Mucosa of stomach (tissue), 1 donor: Measurements from ENCODE around the gene CASP7.
"Not testable (repeated sequence)": the region's sequence is repeated elsewhere in the genome, so short reads cannot be mapped to it uniquely, and the experiment has no call there.

ENCODE experiments used
- H3K27me3 ChIP-seq: one replicate; pipeline ENCODE4 v1.7.0; 2013; ENCODE audit warnings: mild to moderate bottlenecking, low read length; ENCODE audit not compliant: control insufficient read depth, insufficient read depth
- H3K36me3 ChIP-seq: one replicate; pipeline ENCODE4 v1.7.0; 2013; ENCODE audit warnings: low read length; ENCODE audit not compliant: control insufficient read depth, insufficient read depth
- H3K4me1 ChIP-seq: one replicate; pipeline ENCODE4 v1.7.0; 2013; ENCODE audit warnings: mild to moderate bottlenecking, low read length; ENCODE audit not compliant: control insufficient read depth, insufficient read depth
- H3K4me3 ChIP-seq: one replicate; pipeline ENCODE4 v1.7.0; 2013; ENCODE audit warnings: low read length
- H3K9ac ChIP-seq: one replicate; pipeline ENCODE4 v1.7.0; 2013; ENCODE audit warnings: mild to moderate bottlenecking, low read length, moderate library complexity
- H3K9me3 ChIP-seq: one replicate; pipeline ENCODE4 v1.7.0; 2013; ENCODE audit warnings: mild to moderate bottlenecking, low read length, moderate library complexity; ENCODE audit not compliant: control insufficient read depth
- donor health status: Pancreatic carcinoma.

The CASP7 gene

GRCh38 chr10:113651021-113651420 lies 28.7 kb upstream of the CASP7 start:
- Histone ChIP-seq H3K36me3 (no peaks in the 10 kb centered on the region), H3K9me3 (no peaks in the 10 kb centered on the region), H3K4me3 (no peak overlapping the region), H3K4me1 (peaks cover 3% of the 10 kb centered on the region), H3K27me3 (no peaks in the 10 kb centered on the region), H3K9ac (no peak overlapping the region)

DNA sequence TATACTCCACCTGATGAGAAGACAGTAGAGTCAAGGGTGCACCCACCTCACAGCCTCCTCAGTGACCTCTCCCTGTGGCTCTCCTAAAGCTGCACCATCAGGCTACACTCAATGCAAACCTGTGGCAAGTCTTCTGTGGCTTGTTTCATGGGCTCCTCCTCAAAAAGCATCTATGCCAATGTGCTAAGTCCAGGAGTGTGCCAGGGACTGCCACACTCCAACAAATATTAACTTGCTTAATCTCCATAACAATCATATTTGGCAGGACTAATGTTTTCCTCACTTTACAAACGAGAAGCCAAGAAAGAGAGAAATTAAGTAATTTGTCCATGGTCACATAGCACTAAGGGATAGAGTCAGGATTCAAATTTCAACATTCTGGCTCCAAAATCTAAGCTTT lies 27.8 kb upstream of the CASP7 start:
- Histone ChIP-seq H3K4me3 (no peak overlapping the region), H3K4me1 (no peaks in the 10 kb centered on the region), H3K9me3 (no peaks in the 10 kb centered on the region), H3K27me3 (no peaks in the 10 kb centered on the region), H3K36me3 (no peaks in the 10 kb centered on the region), H3K9ac (no peak overlapping the region)

DNA sequence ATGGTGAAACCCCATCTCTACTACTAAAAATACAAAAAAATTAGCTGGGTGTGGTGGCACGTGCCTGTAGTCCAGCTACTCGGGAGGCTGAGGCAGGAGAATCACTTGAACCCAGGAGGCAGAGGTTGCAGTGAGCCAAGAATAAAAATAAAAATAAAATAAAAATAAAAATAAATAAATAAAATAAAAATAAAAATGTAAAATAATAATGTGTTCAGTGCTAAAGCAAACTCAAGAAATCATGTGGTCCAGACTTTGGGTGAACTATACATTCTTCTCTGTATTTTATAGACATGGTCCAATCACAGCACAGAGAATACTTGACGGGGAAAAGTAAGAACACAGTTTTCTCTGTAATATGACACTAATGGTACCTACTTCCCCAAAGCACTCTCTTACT lies 27.3 kb upstream of the CASP7 start:
- not testable (repeated sequence) for H3K36me3 ChIP-seq, H3K4me3 ChIP-seq, H3K27me3 ChIP-seq, H3K9me3 ChIP-seq, H3K4me1 ChIP-seq, H3K9ac ChIP-seq

GRCh38 chr10:113656896-113657295 lies 22.8 kb upstream of the CASP7 start:
- Histone ChIP-seq H3K9ac (no peak overlapping the region), H3K4me3 (no peak overlapping the region), H3K36me3 (no peaks in the 10 kb centered on the region), H3K9me3 (no peaks in the 10 kb centered on the region), H3K27me3 (no peaks in the 10 kb centered on the region), H3K4me1 (no peaks in the 10 kb centered on the region)

GRCh38 chr10:113657544-113657943 lies 22.2 kb upstream of the CASP7 start:
- H3K36me3 ChIP-seq, result no peaks in the 10 kb centered on the region
- H3K9ac ChIP-seq, result no peak overlapping the region
- H3K9me3 ChIP-seq, result no peaks in the 10 kb centered on the region
- H3K27me3 ChIP-seq, result no peaks in the 10 kb centered on the region
- H3K4me1 ChIP-seq, result no peaks in the 10 kb centered on the region
- H3K4me3 ChIP-seq, result no peak overlapping the region

DNA sequence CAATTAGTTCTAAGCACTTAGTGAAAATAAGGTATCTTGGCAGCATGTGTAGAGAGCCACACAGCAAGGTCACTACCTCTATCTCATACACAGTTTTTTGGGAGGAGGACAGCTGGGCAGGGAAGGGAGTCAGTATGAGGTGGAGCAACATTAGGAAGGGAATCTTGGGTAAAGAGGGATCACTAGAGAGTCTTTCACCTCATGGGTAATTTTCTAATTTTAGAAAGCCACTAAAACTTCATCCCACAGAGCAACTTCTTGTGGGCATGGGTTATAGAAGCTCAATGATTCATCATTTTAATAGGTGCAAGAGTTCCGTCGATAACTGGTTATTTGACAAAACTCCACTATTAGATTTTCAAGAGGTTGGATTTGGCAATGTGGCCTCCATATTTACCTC lies 18.4 kb upstream of the CASP7 start:
- H3K9me3 ChIP-seq, result no peaks in the 10 kb centered on the region
- H3K27me3 ChIP-seq, result no peaks in the 10 kb centered on the region
- no peak overlapping the region for H3K4me3 ChIP-seq
- no peaks in the 10 kb centered on the region for H3K36me3 ChIP-seq
- H3K9ac ChIP-seq, result no peak overlapping the region
- H3K4me1 ChIP-seq, result no peaks in the 10 kb centered on the region

DNA sequence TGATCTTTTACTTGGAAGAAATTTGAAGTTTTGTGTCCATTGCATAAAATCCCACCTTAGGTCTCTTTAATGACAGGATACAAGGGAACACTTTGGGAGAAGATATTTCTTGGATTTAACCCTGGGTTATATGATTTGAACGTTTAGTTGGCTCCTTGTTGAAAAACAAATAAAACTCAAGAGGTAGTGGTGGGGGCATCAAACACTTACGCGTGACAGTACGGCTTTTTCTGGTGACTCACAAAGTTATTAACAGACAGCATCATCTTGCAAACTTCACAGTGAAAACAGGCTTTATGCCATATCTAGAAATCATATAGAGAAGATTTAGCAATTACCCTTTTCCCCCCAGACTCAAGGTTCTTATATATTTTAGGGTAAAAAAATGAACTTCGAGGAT lies 16.6 kb upstream of the CASP7 start:
- no peaks in the 10 kb centered on the region for H3K36me3 ChIP-seq

DNA sequence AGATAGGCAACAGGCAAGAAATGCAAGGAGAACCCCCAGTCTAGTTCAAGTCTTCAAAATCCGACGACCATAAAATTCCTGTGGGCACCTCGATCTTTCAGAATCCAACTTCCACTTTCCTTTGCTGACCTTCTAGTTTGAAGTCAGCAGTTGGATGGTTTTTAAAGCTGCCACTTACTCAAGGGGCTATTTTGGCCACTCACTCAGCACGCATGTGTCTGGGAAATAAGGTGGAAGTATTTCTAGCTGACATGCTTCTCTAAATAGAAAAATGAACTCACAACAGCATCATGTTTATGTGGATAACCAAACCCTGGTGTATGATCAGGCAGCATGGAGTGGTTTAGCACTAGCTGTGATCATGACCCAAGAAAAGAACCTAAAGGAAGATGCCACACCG lies 15.8 kb upstream of the CASP7 start, which contains the start of gene NRAP:
Gene NRAP, minus strand, starts transcription at position 134 of the 400 bp plus-strand sequence. CDS start 159 bp downstream, outside the sequence.
- Histone ChIP-seq H3K9ac (no peak within 1 kb of the TSS), H3K4me3 (no peak within 1 kb of the TSS), H3K27me3 (no peaks in the 10 kb centered on the region), H3K36me3 (no peaks in the 10 kb centered on the region), H3K4me1 (no peaks in the 10 kb centered on the region), H3K9me3 (no peaks in the 10 kb centered on the region)

More for the DNA sequence above, 16.6 kb upstream of the CASP7 start:
- H3K9me3 ChIP-seq, result no peaks in the 10 kb centered on the region
- no peak overlapping the region for H3K9ac ChIP-seq
- H3K4me3 ChIP-seq, result no peak overlapping the region
- no peaks in the 10 kb centered on the region for H3K4me1 ChIP-seq
- H3K27me3 ChIP-seq, result no peaks in the 10 kb centered on the region

DNA sequence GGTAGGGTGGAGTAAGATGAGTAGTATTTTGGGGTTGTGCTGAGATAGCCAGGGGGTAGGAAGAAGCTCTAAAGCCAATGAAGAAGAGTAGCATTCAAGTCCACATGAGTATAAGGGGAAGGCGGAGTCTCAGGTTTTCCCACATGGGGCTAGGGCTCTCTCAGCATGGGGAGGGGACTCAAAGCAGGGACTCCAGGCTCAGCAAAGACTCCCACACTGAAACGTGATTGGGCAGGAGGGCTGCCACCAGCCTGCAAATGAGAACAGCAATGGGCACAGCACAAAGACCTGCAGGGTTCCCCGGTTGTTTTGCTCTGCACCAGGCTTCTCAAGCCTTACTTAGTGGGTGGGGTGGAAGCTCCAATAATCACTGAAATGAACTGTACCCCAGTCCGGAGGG lies 14.4 kb upstream of the CASP7 start:
- no peaks in the 10 kb centered on the region for H3K27me3 ChIP-seq
- H3K4me3 ChIP-seq, result no peak overlapping the region
- no peaks in the 10 kb centered on the region for H3K9me3 ChIP-seq
- H3K9ac ChIP-seq, result no peak overlapping the region
- H3K4me1 ChIP-seq, result no peaks in the 10 kb centered on the region
- no peaks in the 10 kb centered on the region for H3K36me3 ChIP-seq

DNA sequence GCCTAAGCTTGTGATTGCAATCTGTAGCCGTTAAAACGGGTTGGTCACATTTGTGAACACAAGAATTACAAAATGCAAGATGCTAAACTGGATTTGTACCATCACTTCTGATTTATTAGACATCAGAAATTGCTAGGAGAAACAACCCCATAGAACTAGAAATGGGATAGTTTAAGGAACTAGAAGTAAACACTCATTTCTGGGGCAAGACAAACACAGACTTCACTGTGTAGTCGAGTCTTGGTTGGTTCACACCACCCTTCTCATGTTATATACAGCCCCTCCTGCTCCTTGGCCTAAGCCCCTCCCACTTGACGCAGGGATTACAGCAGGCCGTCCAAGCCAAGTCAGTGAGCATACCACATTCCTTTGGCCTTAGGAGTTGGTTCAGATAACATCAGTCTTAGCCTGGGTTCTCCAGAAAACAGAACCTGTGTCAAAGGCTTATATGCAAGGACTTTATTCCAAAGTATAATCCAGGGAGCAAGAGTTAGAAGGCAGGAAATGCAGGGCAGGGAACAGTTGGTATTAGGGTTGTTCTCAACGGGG lies 13.8 kb upstream of the CASP7 start:
- H3K36me3 ChIP-seq, result no peaks in the 10 kb centered on the region
- no peaks in the 10 kb centered on the region for H3K9me3 ChIP-seq
- no peaks in the 10 kb centered on the region for H3K27me3 ChIP-seq
- H3K4me1 ChIP-seq, result no peaks in the 10 kb centered on the region
- H3K4me3 ChIP-seq, result no peak overlapping the region
- H3K9ac ChIP-seq, result no peak overlapping the region

- no peaks in the 10 kb centered on the region for H3K27me3 ChIP-seq
- H3K4me3 ChIP-seq, result no peak overlapping the region
- no peaks in the 10 kb centered on the region for H3K9me3 ChIP-seq
- no peaks in the 10 kb centered on the region for H3K4me1 ChIP-seq
- no peak overlapping the region for H3K9ac ChIP-seq
- H3K36me3 ChIP-seq, result no peaks in the 10 kb centered on the region
Observed at GRCh38 chr10:113666682-113667252, 12.9 kb upstream of the CASP7 start.

GRCh38 chr10:113680190-113681111 lies 739 bp downstream of the CASP7 start:
- peak overlapping the region; percentile 99 for H3K9ac ChIP-seq
- H3K4me1 ChIP-seq, result peaks cover 20% of the 10 kb centered on the region
- no peaks in the 10 kb centered on the region for H3K36me3 ChIP-seq
- H3K9me3 ChIP-seq, result no peaks in the 10 kb centered on the region
- H3K27me3 ChIP-seq, result no peaks in the 10 kb centered on the region
- H3K4me3 ChIP-seq, result peak overlapping the region; percentile 96
